ENCODE measurements around the gene SUSD4.
A peak's percentile ranks its signal among the peaks of the same experiment; 100 is the strongest.

The SUSD4 gene

DNA sequence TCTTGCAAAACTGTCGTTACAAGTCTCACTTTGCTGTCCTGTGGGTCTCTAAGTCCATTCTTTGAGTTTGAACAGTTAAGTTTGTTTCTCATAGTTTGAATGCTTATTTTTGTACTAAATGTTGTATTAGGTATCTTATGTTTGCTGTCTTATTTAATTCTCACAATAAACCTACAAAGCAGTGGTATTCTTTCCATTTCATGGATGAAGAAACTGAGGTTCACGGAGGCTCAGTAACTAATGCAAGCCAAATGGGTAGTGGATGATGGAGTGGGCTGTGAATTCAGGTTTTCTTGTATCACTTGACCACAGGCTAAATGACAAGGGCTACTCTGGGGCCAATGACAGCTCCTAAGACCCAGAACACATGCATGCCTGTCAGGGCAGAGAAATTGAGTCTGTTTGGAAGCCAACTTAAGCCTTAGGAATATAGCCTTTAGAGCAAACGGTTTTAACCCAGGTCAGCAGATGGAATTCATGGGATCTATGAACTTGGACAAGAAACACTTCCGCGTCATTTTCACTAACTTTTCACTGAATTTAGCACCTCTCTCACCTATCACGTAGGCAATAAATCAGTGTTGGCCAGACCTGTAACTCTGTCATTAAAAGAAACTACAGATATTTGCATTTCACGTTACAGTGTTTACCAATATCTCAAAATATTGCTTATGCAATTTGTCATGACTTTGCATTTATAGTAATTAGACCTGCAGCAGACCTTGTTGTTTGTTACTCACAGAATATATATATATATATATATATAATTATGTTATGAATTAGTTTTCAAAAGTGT is 153.8 kb downstream of the SUSD4 start:
- no peak overlapping the region for H3K4me3 Mint-ChIP-seq
- peaks cover 4% of the 10 kb centered on the region for H3K27me3 Mint-ChIP-seq (ENCODE audit: low read depth)
- H3K4me1 Mint-ChIP-seq: peaks cover 65% of the 10 kb centered on the region
- TF ChIP-seq CTCF (IDR thresholded peaks at IDR 0.05; ENCODE audit: unreplicated experiment in 3 of 3): no peak
- no peaks in the 10 kb centered on the region for H3K9me3 Mint-ChIP-seq
- no peaks in the 10 kb centered on the region for H3K36me3 Mint-ChIP-seq (ENCODE audit: low read depth)
- H3K27ac Mint-ChIP-seq: peak overlapping the region in 1 of 3 experiments; percentile 27

DNA sequence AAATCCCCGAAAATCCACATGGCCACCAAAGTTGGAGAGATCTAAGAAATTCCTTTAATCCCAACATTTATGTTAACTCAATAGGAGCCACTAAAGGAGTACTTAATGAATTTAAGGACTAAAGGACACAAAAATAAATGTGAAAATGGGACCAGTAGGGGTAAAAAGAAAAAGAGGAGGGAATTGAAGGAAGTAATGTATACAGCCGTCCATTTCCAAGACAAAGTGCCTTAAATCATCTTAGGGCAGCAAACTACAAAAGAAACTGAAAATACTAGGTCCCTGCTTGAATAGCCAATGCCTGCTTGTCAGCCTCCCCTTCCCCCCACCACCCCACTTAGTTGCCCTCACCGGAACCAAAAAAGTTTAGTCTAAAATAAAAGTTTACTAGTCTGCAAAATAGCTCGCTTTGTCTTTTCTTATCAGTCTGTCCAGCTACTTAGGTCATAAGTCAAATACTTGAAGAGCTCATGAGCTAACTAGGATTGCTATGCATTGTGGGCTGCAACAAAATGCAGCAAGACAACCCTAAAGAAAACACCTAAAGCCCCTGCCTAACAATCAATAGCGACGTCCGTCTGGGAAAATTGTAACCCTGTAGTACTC is 154.6 kb downstream of the SUSD4 start:
- peak overlapping the region in 2 of 3 experiments; percentile 51 to 75 for H3K27ac Mint-ChIP-seq
- no peaks in the 10 kb centered on the region for H3K9me3 Mint-ChIP-seq
- H3K27me3 Mint-ChIP-seq (ENCODE audit: low read depth): peaks cover 4% of the 10 kb centered on the region
- no peak for TF ChIP-seq CTCF (IDR thresholded peaks at IDR 0.05; ENCODE audit: unreplicated experiment in 3 of 3)
- peaks cover 64% of the 10 kb centered on the region for H3K4me1 Mint-ChIP-seq
- no peak overlapping the region for H3K4me3 Mint-ChIP-seq
- H3K36me3 Mint-ChIP-seq (ENCODE audit: low read depth): no peaks in the 10 kb centered on the region

- Mint-ChIP-seq H3K36me3 (ENCODE audit: low read depth) (no peaks in the 10 kb centered on the region), H3K9me3 (no peaks in the 10 kb centered on the region), H3K4me3 (no peak overlapping the region), H3K27me3 (ENCODE audit: low read depth) (peaks cover 9% of the 10 kb centered on the region), H3K27ac (peak overlapping the region; percentile 58 to 85 (median 75)), H3K4me1 (peaks cover 57% of the 10 kb centered on the region)
- no peak for TF ChIP-seq CTCF (IDR thresholded peaks at IDR 0.05; ENCODE audit: unreplicated experiment in 3 of 3)
Observed at GRCh38 chr1:223208164-223209076, 155.6 kb downstream of the SUSD4 start.

DNA sequence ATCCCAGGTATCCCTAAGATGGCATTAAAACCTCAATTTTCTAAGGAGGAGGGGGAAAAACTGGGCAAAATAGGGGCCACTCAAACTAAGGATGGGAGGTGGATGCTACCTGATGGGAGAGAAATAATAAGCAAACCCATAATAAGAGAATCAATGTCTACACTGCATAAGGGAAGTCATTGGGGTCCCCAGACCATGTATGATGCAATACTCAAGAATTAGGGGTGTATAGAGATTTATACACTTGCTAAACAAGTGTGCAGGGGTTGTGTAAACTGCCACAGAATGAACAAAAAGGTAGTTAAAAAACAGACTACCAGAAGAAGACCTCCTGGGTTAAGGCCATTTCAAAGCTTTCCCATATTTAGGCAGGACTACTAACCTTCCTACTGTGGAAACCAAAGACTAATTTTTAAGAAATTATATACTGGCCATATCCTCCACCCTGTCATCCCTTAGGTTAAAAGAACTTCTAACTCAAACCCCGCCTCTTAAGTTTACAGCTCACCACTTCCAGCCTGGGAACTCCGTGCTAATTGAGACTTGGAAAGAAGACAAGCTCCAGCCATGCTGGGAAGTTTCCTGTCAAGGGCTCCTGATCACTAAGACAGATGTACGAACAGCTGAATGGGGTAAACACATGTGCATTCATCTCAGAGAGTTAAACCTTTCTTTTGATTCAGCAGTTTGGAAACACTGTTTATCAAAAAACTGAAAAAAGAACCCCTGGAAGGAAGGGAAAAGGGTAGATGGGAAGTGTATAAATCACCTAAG is 156.5 kb downstream of the SUSD4 start:
- Mint-ChIP-seq H3K27me3 (ENCODE audit: low read depth) (peaks cover 11% of the 10 kb centered on the region), H3K4me1 (peaks cover 51% of the 10 kb centered on the region), H3K4me3 (no peak overlapping the region), H3K9me3 (no peaks in the 10 kb centered on the region), H3K27ac (peak overlapping the region; percentile 58 to 85 (median 75)), H3K36me3 (ENCODE audit: low read depth) (no peaks in the 10 kb centered on the region)
- TF ChIP-seq CTCF (IDR thresholded peaks at IDR 0.05; ENCODE audit: unreplicated experiment in 3 of 3): no peak

DNA sequence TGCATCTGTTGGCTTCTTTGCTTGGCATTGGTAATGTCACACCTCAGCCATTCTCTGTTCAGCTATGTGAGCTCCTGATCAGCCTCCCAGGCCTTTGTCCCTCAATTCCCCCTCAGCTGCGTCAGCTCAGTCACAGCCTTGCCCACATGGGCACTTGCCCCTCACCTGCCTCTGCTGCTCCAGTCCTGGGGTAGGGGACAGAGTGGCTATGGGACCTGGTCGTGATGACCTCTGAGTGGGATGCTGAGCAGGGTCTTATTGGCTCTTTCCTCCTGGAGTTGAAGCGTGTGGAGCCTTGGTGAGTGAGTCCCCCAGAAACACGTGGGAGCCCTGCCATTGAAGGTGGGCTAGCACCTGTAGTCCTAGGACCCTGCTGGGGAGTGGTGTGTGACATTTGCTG is 159.6 kb downstream of the SUSD4 start:
- Mint-ChIP-seq H3K9me3 (no peaks in the 10 kb centered on the region), H3K27me3 (ENCODE audit: low read depth) (peaks cover 19% of the 10 kb centered on the region)

More for the DNA sequence above, 159.6 kb downstream of the SUSD4 start:
- no peak for TF ChIP-seq CTCF (IDR thresholded peaks at IDR 0.05; ENCODE audit: unreplicated experiment in 3 of 3)
- H3K4me1 Mint-ChIP-seq: peaks cover 27% of the 10 kb centered on the region
- no peak overlapping the region for H3K4me3 Mint-ChIP-seq
- no peak overlapping the region for H3K27ac Mint-ChIP-seq
- H3K36me3 Mint-ChIP-seq (ENCODE audit: low read depth): no peaks in the 10 kb centered on the region
